Right ventricle myocardium superior (tissue), 1 donor: ENCODE measurements around the gene NPY2R. TPM values are rescaled to one million over a fixed set of nuclear protein-coding genes. Genes with fewer than 3 reads are reported as not detected.

ENCODE experiments used
- ATAC-seq: fragments of 200-7000 bp; cut with Tn5 transposase; one replicate; pipeline ENCODE4 v1.9.1; 2020; ENCODE audit warnings: mild to moderate bottlenecking; ENCODE audit not compliant: poor library complexity
- DNase-seq: peaks from one replicate; pipeline ENCODE4 v3.0.0-alpha.2; 2020
- intact Hi-C: fragments of 100-400 bp; cut with DNase I; formaldehyde crosslinking; loops from one replicate; pipeline ENCODE4 v1.11.2; 2022
- total RNA-seq: library from RNA; stranded (reverse); fragmentation: NEBNext Ultra II Directional; extraction: Animal tissue kit (Norgen Biotek cat#: 25700); gene quantifications from one replicate; pipeline ENCODE4 v1.2.1, GENCODE V29; 2021
- donor health status: DM: no; HTN: yes; CAD: no; lungs with severe emphysema.

NPY2R gene
- total RNA-seq, 1 donor from 2014 or later: not detected

DNA sequence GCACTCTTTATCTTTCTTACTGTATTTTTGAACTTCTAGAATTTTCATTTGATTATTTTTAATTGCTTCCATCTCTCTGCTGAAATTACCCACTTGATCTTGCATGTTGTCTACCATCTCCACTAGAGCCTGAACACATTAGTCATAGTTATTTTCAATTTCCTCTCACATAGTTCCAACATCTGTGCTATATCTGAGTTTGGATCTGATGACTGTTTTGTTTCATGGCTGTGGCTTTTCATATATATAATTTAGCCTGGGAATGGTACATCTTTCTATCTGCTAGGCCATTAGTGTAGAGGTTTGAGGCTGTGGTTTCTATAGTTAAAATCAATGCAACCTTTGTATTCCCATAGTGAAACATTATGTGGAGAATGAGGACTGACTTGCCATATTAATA, 33.2 kb downstream of the NPY2R start:
- no peak for DNase-seq
- intact Hi-C loops: no loop called here

GRCh38 chr4:155245105-155245504, 36.7 kb downstream of the NPY2R start:
- no peak for ATAC-seq
- intact Hi-C loops: no loop called here

More for the DNA sequence above, 33.2 kb downstream of the NPY2R start:
- ATAC-seq: no peak

GRCh38 chr4:155248002-155248896, 39.8 kb downstream of the NPY2R start:
- DNase-seq (no peak), ATAC-seq (no peak)
- intact Hi-C loops: no loop called here

More at GRCh38 chr4:155245105-155245504, 36.7 kb downstream of the NPY2R start:
- DNase-seq: no peak

DNA sequence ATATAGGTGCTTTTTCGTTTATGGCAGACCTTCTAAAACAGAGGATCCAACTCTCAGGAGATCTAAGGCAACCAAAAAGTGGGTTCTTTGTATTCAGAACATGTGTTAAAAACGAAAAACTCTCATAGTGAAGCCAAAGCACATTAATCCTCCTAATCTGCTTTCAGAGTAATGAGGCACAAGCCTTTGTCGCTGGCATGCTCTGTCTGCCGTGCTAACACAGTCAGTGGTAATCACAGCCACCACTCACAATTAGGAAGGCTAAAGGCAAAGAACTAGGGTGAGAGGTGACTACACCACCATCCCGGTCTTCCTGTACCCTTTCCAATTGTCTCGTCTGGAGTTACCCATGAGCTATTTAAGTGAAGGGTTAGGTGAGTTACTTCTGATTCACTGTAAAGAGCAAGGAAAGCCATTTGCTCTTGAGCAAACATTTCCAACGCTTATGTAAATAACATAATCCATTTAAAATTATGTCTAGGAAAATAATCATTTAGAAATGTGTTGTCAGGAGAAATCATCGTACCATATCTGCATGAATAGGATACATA, 40.7 kb downstream of the NPY2R start:
- DNase-seq (no peak), ATAC-seq (no peak)
- intact Hi-C loops: no loop called here

DNA sequence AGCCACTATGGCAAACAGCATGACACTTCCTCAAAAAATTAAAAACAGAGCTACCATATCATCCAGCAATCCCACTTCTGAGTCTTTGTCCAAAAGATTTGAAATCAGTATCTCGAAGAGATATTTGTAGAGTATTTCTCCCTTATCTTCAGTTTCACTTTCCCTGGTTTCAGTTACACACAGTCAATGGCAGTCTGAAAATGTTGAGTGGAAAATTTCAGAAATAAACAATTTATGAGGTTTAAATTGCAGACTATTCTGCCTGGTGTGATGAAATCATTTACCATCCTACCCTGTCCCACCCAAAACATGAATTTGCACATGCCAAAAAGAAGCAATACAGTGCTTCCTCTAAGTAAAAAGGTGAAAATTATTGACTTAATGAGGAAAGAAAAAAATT, 43.9 kb downstream of the NPY2R start:
- ATAC-seq (no peak), DNase-seq (no peak)
- intact Hi-C loops: no loop called here

DNA sequence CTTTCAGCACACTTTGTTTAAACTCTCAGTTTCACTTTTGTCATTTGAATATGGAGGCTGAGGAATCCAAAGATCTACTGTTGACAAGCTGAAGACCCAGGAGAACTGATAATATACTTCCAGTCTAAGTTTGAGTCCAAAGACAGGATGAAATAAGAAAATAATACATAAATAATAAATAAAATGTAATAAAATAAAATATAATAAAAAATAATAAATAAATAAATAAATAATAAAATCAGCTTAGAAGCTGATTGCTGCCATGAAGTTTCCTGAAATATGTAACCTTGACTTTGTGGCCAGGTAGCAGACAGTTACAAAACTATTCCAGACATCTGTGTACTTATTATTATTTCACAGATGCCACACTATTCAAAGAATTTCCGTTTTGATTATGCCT, 55.0 kb downstream of the NPY2R start:
- intact Hi-C loops: no loop called here
- ATAC-seq: no peak
- DNase-seq: no peak

DNA sequence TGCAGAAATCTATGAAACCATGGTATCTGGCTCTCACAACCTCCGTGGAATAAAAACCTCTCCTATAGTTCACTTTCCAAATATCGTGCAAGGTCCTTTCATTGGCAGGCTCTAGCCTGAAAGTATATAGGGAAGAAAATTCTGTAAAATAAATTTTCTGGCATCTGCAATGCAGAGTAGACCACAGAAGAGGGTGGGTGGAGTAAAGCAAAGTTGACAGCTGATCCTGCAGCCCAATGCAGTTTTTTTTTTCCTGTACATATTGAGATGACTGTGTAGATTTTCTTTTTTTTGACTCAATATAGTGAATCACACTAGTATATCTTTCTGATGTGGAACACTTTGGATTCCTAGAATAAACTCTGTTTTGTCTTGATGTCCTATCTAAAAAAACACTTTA, 56.7 kb downstream of the NPY2R start:
- intact Hi-C loops: no loop called here
- ATAC-seq (no peak), DNase-seq (no peak)

Other genes starting within 250 kb of the NPY2R start
- 5.3 TPM for gene MAP9, start 168.3 kb downstream of the NPY2R start, total RNA-seq